ENCODE data around the gene TTC27. TPM values are rescaled to one million over a fixed set of nuclear protein-coding genes. Genes with fewer than 3 reads are reported as not detected.
"Not testable (repeated sequence)": the region's sequence is repeated elsewhere in the genome, so short reads cannot be mapped to it uniquely, and the experiment has no call there.

TTC27 gene
- total RNA-seq, 4 donors from 2014 or later, result 10.4 to 13.9 (median 11.6) TPM

DNA sequence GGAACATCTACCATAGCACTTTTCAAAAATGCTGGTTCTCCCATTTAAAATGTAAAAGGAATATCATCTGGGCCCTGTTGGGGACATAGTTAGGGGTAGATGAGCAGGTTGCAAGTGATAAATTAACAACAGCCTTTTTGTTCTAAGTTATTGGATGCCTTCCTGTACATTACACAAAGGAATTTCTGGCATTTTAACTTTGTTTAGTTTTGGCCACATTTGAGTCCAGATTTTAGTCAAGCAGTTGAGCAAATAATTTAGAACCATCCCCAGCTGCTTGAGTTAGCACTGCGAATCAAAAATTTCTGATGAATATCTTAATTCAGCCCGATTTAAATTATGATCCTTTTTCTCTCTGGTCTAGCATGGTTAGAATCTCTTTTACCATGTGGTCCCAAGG is 124.4 kb downstream of the TTC27 start:
- no peak for TF ChIP-seq POLR2A (IDR thresholded peaks at IDR 0.05)
- H3K27ac ChIP-seq, result no peak overlapping the region
- H3K4me1 ChIP-seq, result peaks cover 0 to 13% (median 0%) of the 10 kb centered on the region in 3 donors
- WGBS, 2 donors (ENCODE audit: low coverage in 1 of 2), result 0 to 44% methylated on average over 1 to 2 of the region's 2 CpGs
- no peak for ATAC-seq
- H3K27me3 ChIP-seq, result no peaks in the 10 kb centered on the region
- H3K9me3 ChIP-seq, result peaks cover 0 to 9% (median 0%) of the 10 kb centered on the region in 3 donors
- no peak overlapping the region for H3K4me3 ChIP-seq
- peaks cover 0 to 18% of the 10 kb centered on the region in 2 donors for H3K36me3 ChIP-seq

DNA sequence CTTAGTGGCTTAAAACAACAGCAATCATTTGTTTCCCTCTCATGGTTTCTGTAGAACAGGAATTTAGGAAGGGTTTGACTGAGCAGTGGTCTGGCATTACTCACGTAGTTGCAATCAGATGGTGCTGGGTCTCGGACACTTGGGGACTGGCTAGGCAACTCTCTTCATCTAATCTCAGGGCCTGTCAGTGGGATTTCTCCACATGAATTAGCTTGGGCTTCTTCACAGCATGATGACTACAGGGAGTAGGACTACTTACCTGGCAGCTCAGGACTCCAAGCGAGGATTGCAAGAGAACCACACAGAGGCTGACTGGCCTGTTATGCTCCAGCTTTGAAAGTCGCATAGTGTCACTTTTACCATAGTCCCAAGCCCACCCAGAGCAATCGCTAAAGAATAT is 125.1 kb downstream of the TTC27 start:
- no peak overlapping the region for H3K27ac ChIP-seq
- TF ChIP-seq, protein P1, sequence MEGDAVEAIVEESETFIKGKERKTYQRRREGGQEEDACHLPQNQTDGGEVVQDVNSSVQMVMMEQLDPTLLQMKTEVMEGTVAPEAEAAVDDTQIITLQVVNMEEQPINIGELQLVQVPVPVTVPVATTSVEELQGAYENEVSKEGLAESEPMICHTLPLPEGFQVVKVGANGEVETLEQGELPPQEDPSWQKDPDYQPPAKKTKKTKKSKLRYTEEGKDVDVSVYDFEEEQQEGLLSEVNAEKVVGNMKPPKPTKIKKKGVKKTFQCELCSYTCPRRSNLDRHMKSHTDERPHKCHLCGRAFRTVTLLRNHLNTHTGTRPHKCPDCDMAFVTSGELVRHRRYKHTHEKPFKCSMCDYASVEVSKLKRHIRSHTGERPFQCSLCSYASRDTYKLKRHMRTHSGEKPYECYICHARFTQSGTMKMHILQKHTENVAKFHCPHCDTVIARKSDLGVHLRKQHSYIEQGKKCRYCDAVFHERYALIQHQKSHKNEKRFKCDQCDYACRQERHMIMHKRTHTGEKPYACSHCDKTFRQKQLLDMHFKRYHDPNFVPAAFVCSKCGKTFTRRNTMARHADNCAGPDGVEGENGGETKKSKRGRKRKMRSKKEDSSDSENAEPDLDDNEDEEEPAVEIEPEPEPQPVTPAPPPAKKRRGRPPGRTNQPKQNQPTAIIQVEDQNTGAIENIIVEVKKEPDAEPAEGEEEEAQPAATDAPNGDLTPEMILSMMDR (IDR thresholded peaks at IDR 0.05), result no peak
- TF ChIP-seq POLR2A (IDR thresholded peaks at IDR 0.05), result no peak
- no peak for TF ChIP-seq EP300 (IDR thresholded peaks at IDR 0.05)
- TF ChIP-seq POLR2AphosphoS5 (IDR thresholded peaks at IDR 0.05), result no peak
- WGBS, 2 donors (ENCODE audit: low coverage in 1 of 2), result 100% methylated on average over 4 of the region's 5 CpGs; no CpG with 5 or more reads in 1 of the 2 donors
- peaks cover 0 to 4% (median 0%) of the 10 kb centered on the region in 3 donors for H3K9me3 ChIP-seq
- H3K27me3 ChIP-seq, result no peaks in the 10 kb centered on the region
- ATAC-seq, result no peak
- H3K4me1 ChIP-seq, result peaks cover 0 to 13% (median 0%) of the 10 kb centered on the region in 3 donors
- H3K4me3 ChIP-seq, result no peak overlapping the region
- peaks cover 0 to 19% of the 10 kb centered on the region in 2 donors for H3K36me3 ChIP-seq

DNA sequence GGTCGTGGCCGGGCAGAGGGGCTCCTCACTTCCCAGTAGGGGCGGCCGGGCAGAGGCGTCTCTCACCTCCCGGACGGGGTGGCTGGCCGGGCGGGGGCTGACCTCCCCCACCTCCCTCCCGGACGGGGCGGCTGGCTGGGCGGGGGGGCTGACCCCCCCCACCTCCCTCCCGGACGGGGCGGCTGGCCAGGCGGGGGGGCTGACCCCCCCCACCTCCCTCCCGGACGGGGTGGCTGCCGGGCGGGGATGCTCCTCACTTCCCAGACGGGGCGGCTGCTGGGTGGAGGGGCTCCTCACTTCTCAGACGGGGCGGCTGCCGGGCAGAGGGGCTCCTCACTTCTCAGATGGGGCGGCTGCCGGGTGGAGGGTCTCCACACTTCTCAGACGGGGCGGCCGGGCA is 126.8 kb downstream of the TTC27 start:
- not testable (repeated sequence) for H3K27me3 ChIP-seq, H3K9me3 ChIP-seq, H3K27ac ChIP-seq, ATAC-seq, H3K4me3 ChIP-seq
- H3K36me3 ChIP-seq, result peaks cover 0 to 19% of the 10 kb centered on the region in 2 donors
- WGBS, 2 donors (ENCODE audit: low coverage in 1 of 2), result no CpG with 5 or more reads among the region's 31 CpGs
- H3K4me1 ChIP-seq, result peaks cover 0 to 13% (median 0%) of the 10 kb centered on the region in 3 donors

DNA sequence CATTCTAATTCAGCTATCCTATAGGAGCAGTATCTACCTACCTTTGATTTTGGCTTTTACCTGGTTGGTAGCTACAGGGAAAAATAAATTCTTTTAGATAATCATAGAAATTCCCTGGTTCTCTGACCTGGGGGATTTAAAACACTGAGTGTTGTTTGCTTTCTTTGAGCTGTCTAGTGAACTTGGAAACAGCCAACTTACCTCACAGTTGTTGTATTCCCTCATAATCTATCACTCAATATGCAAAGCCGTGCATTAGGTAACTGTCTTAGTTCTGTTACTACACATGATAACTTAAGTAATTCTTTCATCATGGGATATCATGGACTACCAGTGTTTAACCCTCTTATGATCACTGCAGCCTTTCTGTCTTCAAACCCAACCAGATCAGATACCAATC is 127.8 kb downstream of the TTC27 start:
- WGBS, 2 donors (ENCODE audit: low coverage in 1 of 2), result 83 to 100% methylated on average over 1 of the region's 1 CpG
- Histone ChIP-seq H3K4me1 (peaks cover 0 to 13% (median 0%) of the 10 kb centered on the region in 3 donors), H3K27me3 (no peaks in the 10 kb centered on the region), H3K4me3 (no peak overlapping the region), H3K36me3 (peaks cover 0 to 24% of the 10 kb centered on the region in 2 donors), H3K27ac (no peak overlapping the region), H3K9me3 (no peaks in the 10 kb centered on the region)
- ATAC-seq, result no peak
- TF ChIP-seq, protein P1 (IDR thresholded peaks at IDR 0.05), result no peak
- TF ChIP-seq EP300 (IDR thresholded peaks at IDR 0.05) (no peak), POLR2A (IDR thresholded peaks at IDR 0.05) (no peak), POLR2AphosphoS5 (IDR thresholded peaks at IDR 0.05) (no peak)

DNA sequence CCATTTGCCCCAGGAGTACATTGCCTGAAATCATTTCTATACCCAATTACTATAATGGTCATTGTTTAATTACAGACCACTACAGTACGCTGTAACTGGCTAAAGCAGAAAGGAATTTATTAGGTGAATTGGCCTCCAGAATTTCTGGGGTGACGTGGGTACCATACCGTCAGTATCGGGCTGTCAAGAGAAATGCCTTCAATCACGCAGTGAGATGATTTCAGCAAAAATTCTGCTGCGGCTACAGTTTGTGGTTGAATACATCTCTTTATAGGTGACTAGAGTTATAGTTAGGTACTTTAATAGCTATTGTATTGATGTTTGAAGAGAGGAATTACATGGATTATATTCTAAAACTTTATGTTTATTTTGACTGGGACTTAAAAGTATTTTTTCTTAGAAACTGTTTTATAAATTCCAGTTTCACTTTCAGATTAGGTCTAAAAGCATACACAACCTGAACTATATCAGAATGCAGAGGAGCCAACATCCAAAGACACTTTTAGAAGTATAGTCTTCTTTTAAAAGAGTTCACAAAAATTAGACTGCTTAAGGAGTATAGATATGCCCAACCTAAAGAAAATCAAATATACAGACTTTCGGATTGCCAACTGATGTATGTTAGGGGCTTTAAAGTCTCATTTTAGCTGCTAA is 128.4 kb downstream of the TTC27 start:
- 72 to 88% methylated on average over 6 of the region's 7 CpGs for WGBS, 2 donors (ENCODE audit: low coverage in 1 of 2)
- no peaks in the 10 kb centered on the region for H3K9me3 ChIP-seq
- TF ChIP-seq POLR2A (IDR thresholded peaks at IDR 0.05) (no peak), EP300 (IDR thresholded peaks at IDR 0.05) (no peak), POLR2AphosphoS5 (IDR thresholded peaks at IDR 0.05) (no peak)
- TF ChIP-seq, protein P1 (IDR thresholded peaks at IDR 0.05), result no peak
- no peak for ATAC-seq
- H3K4me1 ChIP-seq, result peaks cover 0 to 13% (median 0%) of the 10 kb centered on the region in 3 donors
- H3K27me3 ChIP-seq, result no peaks in the 10 kb centered on the region
- no peak overlapping the region for H3K27ac ChIP-seq
- no peak overlapping the region for H3K4me3 ChIP-seq
- H3K36me3 ChIP-seq, result peaks cover 0 to 30% of the 10 kb centered on the region in 2 donors

DNA sequence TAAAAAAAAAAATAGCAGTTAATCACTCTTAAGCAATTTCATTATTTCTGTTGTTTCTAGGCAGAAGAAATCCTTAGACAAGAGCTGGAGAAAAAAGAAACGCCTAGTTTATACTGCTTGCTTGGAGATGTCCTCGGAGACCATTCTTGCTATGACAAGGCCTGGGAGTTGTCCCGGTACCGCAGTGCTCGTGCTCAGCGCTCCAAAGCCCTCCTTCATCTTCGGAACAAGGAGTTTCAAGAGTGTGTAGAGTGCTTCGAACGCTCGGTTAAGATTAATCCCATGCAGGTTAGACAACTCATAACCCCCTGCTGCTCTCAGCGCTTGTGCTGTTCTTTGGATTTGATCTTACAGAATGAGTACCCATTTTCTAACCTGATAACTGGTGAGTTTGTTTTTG is 130.4 kb downstream of the TTC27 start:
- Histone ChIP-seq H3K9me3 (no peaks in the 10 kb centered on the region), H3K27me3 (no peaks in the 10 kb centered on the region), H3K27ac (no peak overlapping the region), H3K4me1 (no peaks in the 10 kb centered on the region), H3K4me3 (no peak overlapping the region), H3K36me3 (peaks cover 0 to 33% of the 10 kb centered on the region in 2 donors)
- no peak for ATAC-seq
- TF ChIP-seq POLR2A (IDR thresholded peaks at IDR 0.05) (no peak), EP300 (IDR thresholded peaks at IDR 0.05) (no peak), POLR2AphosphoS5 (IDR thresholded peaks at IDR 0.05) (no peak)
- TF ChIP-seq, protein P1 (IDR thresholded peaks at IDR 0.05), result no peak
- WGBS, 2 donors (ENCODE audit: low coverage in 1 of 2), result 71 to 89% methylated on average over 4 to 9 of the region's 11 CpGs
